ENCODE measurements around the gene ULK4.

- TF ChIP-seq CTCF (IDR thresholded peaks at IDR 0.05 in 2 of 3, conservative IDR thresholded peaks at IDR 0.05 in 1 of 3; ENCODE audit: borderline replicate concordance in 1 of 3, insufficient read depth in 1 of 3, low read depth in 2 of 3, low read length in 2 of 3) (no peak), JUND (IDR thresholded peaks at IDR 0.05) (no peak), POLR2A (IDR thresholded peaks at IDR 0.05; ENCODE audit: borderline replicate concordance, extremely low read depth, insufficient read depth, insufficient read length) (no peak), YY1 (IDR thresholded peaks at IDR 0.05; ENCODE audit: extremely low read depth, insufficient replicate concordance, low read depth, low read length) (no peak), SIN3A (IDR thresholded peaks at IDR 0.05; ENCODE audit: low read depth) (no peak), ZFX (IDR thresholded peaks at IDR 0.05) (no peak), ATF3 (IDR thresholded peaks at IDR 0.05) (no peak), CEBPB (IDR thresholded peaks at IDR 0.05; ENCODE audit: low read depth) (no peak), EGR1 (IDR thresholded peaks at IDR 0.05; ENCODE audit: low read depth) (no peak), RAD21 (IDR thresholded peaks at IDR 0.05; ENCODE audit: low read depth) (no peak)
These were observed 29.4 kb downstream of the ULK4 start for GRCh38 chr3:41932464-41932863.
